NCI-H345 (cell line): Measurements from ENCODE around the gene RPS29.
"Not testable (repeated sequence)": the region's sequence is repeated elsewhere in the genome, so short reads cannot be mapped to it uniquely, and the experiment has no call there.

Experiments used
- DNase-seq: peaks from one replicate; lab custom pipeline; 2025; lab: John Stamatoyannopoulos, UW

Gene RPS29

GRCh38 chr14:49585803-49586672, at the start of gene RPS29:
Gene RPS29 (minus strand): TSS chr14:49586380. CDS start chr14:49586346, 34 bp downstream.
- peak; percentile 99 for DNase-seq

- DNase-seq = peak; percentile 61
Measured at GRCh38 chr14:49634547-49635334, 48.6 kb upstream of the RPS29 start, which contains the start of gene DNAAF2. Gene DNAAF2 (minus strand): TSS chr14:49635244. CDS start chr14:49635149, 95 bp downstream.

GRCh38 chr14:49633640-49634546, 47.7 kb upstream of the RPS29 start:
- peak; percentile 95 for DNase-seq

- DNase-seq = no peak
Measured at GRCh38 chr14:49623941-49624839, 38.0 kb upstream of the RPS29 start.

DNA sequence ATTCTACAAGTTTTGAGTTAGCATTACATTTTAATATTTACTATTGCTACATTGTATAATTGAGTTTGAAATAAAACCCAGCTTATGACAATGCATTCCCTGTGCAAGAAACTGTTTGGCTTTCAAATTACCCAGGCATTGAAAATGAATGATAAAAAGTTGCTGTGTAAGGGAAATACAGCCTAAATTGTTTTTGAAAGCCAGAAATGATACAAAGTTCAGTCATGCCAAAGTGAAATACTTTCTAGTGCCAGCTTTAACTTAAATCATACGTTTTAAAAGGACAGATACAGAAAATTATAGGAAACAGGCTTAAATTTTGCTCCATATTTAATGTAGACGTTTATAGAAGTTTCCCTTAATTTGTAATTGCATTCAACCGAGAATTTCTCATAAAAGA, 37.2 kb upstream of the RPS29 start:
- no peak for DNase-seq

DNA sequence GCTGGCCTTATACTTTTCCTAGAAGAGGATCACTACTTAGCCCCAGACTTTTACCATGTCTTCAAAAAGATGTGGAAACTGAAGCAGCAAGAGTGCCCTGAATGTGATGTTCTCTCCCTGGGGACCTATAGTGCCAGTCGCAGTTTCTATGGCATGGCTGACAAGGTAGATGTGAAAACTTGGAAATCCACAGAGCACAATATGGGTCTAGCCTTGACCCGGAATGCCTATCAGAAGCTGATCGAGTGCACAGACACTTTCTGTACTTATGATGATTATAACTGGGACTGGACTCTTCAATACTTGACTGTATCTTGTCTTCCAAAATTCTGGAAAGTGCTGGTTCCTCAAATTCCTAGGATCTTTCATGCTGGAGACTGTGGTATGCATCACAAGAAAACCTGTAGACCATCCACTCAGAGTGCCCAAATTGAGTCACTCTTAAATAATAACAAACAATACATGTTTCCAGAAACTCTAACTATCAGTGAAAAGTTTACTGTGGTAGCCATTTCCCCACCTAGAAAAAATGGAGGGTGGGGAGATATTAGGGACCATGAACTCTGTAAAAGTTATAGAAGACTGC, 35.9 kb upstream of the RPS29 start:
- no peak for DNase-seq

DNA sequence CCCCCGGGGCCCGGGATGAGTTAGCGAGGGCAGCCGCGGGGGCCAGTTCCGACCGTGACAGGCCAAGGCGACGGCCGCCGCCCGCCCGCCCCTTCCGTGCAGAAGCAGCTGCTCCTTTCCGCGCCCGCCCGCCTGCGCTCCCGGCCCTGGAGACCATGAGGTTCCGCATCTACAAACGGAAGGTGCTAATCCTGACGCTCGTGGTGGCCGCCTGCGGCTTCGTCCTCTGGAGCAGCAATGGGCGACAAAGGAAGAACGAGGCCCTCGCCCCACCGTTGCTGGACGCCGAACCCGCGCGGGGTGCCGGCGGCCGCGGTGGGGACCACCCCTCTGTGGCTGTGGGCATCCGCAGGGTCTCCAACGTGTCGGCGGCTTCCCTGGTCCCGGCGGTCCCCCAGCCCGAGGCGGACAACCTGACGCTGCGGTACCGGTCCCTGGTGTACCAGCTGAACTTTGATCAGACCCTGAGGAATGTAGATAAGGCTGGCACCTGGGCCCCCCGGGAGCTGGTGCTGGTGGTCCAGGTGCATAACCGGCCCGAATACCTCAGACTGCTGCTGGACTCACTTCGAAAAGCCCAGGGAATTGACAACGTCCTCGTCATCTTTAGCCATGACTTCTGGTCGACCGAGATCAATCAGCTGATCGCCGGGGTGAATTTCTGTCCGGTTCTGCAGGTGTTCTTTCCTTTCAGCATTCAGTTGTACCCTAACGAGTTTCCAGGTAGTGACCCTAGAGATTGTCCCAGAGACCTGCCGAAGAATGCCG, 35.1 kb upstream of the RPS29 start:
- DNase-seq = peak; percentile 67

DNA sequence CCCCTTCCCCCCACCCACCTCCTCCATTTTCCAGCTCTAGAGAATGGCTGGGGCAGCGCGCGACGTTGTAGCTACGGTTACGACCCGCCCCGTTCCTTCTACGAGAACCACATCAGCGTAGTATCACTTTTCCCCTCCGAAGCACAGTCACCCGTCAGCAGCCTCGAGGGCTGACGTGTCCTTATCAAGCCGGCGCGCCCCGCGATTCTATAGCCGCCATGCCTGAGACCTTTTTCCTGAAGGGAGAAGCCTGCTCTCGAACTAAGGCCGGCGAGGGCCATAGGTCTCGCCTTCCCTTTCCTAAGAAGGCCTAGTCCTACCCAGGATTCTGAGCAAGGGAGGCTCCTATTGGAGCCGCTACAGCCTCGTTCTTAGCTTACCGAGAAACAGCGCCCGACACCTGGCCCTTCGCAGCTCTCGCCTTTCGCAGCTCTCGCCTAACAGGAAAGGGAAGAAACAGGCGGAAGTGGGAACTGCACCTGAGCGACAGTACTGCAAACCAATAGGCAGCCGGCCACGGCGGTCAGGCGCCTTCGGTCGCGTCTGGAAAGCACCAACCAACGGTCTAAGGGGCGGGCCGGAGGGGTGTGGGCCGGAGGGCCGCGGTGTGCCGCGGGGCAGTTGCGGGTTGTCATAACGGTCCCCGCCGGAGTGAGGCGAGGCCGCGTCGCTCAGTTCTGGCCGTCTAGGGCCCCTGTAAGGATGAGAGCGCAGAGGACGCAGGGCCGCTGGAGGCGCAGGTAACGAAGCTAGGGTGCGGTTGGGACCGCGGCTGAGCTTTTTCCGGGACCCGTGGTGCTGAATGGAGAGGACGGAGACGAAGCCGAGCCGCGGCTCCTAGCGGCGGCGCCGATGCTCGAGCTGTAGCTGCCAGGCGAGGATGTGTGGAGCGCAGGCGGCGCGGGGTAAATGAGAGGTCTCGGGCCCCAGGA, 34.3 kb upstream of the RPS29 start, which contains the start of the genes MGAT2 and RPL36AL:
Gene MGAT2, plus strand, starts transcription at position 618 of the 932 bp plus-strand sequence. CDS start 470 bp downstream, outside the sequence.
Gene RPL36AL, minus strand, starts transcription at position 445 of the 932 bp plus-strand sequence. CDS start 1,522 bp downstream, outside the sequence.
- peak; percentile 98 for DNase-seq

- DNase-seq = no peak
Measured at GRCh38 chr14:49619730-49620129, 33.5 kb upstream of the RPS29 start.

DNA sequence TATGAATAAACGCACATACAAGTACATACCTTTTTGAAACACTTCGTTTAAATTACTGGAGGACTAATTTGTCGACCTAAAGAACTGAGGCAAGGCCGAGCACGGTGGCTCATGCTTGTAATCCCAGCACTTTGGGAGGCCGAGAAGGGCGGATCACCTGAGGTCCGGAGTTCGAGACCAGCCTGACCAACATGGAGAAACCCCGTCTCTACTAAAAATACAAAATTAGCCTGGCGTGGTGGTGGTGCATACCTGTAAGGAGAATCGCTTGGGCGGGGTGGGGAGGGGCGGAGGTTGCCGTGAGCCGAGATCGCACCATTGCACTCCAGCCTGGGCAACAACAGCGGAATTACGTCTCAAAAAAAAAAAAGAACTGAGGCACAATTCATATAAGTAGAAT, 33.1 kb upstream of the RPS29 start:
- DNase-seq = not testable (repeated sequence)

GRCh38 chr14:49617852-49618519, 31.8 kb upstream of the RPS29 start:
- no peak for DNase-seq

GRCh38 chr14:49615776-49616175, 29.6 kb upstream of the RPS29 start:
- no peak for DNase-seq

GRCh38 chr14:49614196-49614595, 28.0 kb upstream of the RPS29 start:
- no peak for DNase-seq

- no peak for DNase-seq
Measured at GRCh38 chr14:49612671-49613070, 26.5 kb upstream of the RPS29 start.

DNA sequence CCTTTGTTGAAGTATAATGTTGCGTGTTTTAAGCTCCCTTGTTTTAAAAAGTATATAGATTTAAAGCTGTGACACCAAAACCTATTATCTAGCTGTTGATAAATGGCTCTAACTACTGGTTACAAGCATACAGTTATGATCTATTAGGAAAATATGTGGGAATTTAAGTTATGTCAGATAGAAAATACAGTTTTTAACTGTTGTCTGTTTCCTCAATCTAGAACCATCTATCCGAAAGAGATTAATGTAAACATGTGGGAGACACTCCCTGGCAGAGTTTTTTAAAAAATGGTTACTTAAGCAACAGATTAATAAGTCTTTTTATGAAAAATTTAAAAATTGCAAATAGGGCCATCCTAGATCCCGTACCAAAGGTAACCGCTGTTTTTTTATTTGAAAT, 26.1 kb upstream of the RPS29 start:
- DNase-seq = no peak

DNA sequence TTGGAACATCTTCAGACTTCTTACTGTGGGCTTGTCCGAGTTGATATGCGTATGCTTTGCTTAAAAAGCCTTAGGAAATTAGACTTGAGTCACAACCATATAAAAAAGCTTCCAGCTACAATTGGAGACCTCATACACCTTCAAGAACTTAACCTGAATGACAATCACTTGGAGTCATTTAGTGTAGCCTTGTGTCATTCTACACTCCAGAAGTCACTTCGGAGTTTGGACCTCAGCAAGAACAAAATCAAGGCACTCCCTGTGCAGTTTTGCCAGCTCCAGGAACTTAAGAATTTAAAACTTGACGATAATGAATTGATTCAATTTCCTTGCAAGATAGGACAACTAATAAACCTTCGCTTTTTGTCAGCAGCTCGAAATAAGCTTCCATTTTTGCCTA, 21.4 kb upstream of the RPS29 start:
- no peak for DNase-seq

DNA sequence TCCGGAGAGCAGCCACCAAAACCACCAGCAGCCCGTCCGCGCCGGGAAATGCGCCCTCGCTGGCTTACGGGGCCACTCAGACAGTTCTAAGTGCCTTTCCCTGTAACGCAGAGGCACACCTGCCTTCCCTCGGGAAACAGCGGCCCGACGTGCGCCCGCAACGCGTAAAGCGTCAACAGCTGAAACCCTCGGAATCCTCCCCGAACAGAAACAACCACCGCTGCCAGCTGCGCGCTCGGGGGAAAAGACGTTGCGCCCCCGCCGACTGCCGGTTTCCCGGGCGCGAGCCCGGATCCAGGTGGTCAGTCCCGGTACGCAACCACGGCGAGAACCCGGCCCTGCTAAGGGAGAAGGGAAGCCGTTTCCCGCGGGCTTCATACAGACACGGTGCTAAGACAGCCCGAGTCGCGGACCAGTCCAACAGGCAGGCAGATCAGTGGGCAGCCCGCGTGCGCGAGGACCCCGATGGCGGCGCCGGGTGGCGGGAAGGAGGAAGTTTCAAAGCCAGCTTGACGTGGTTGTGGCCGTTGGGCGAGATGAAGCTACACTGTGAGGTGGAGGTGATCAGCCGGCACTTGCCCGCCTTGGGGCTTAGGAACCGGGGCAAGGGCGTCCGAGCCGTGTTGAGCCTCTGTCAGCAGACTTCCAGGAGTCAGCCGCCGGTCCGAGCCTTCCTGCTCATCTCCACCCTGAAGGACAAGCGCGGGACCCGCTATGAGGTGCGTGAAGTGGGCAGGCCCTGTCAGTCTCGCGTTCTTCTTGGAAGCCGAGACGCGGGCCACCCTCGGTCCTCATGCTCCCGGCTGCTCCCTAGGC, 12.5 kb upstream of the RPS29 start, which contains the start of gene LRR1:
Gene LRR1, plus strand, starts transcription at position 456 of the 816 bp plus-strand sequence. Its CDS starts 81 bp downstream, at position 537.
- peak; percentile 78 for DNase-seq
